ENCODE measurements around the gene SRPX2. TPM values are rescaled to one million over a fixed set of nuclear protein-coding genes. Genes with fewer than 3 reads are reported as not detected.

SRPX2 gene
- polyA plus RNA-seq, 1 of the 3 experiments (the other 2 are of a cell fraction): 14.5 TPM

DNA sequence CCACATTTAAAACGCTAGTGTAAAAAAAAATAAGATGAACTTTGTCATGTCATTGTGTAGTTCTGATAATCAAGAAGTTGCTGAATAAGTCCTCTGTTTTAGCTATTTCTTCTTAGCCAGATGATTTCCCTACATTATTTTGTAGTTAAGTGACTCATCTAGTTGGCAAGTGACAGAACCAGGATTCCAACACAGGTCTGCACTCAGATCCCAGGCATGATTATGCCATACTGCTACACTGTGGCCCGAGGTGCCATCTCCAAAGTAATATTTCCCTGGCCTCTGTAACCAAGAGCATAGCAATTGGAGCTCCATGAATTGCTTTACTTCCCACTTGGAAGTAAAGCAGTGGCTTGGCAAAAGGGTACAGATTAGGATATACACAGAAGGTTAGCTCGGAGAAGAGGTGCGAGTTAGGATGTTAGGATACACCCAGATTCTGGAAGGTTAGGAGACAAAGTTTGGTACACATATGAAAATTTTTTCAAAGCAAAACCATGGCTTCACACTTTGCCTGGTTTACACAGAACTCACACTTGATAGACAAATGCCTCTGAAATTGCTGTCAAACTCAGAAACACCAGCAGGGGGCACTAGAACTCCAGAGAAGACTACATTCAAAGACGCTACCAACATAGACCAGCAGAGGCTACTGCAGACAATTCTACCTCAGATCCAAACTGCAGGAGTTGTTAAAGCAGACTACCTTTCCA lies 41.4 kb downstream of the SRPX2 start:
- Histone ChIP-seq H3K79me2 (ENCODE audit: insufficient read depth) (no peaks in the 10 kb centered on the region), H2AFZ (ENCODE audit: low read depth) (no peak overlapping the region), H3K27ac (ENCODE audit: low read depth in 2 of 2, low read length in 1 of 2) (0 out of 4 replicates have a peak overlapping the region, but pooled peaks of 1 of the 2 experiments have one; percentile 14), H3K36me3 (replicated peaks in 1 of 2; ENCODE audit: control insufficient read depth in 1 of 2, insufficient read depth in 2 of 2, low read length in 1 of 2) (no peaks in the 10 kb centered on the region), H3K9me3 (no peaks in the 10 kb centered on the region), H3K4me3 (ENCODE audit: low read depth in 2 of 2, low read length in 1 of 2) (no peak overlapping the region; a peak in 1 of 4 replicates), H3K9ac (no peak overlapping the region), H3K27me3 (ENCODE audit: insufficient read depth) (peaks cover 3% of the 10 kb centered on the region; the same call in 1 of the 2 replicates), H3K9me2 (no peaks in the 10 kb centered on the region), H3F3A (replicated peaks; ENCODE audit: insufficient read depth) (no peaks in the 10 kb centered on the region), H3K4me1 (ENCODE audit: control insufficient read depth in 1 of 2, insufficient read depth in 2 of 2, low read depth in 1 of 2, low read length in 1 of 2) (no peaks in the 10 kb centered on the region), H3K4me2 (no peak overlapping the region), H4K20me1 (ENCODE audit: insufficient read depth) (no peaks in the 10 kb centered on the region)
- DNase-seq: peak; percentile 65
- TF ChIP-seq, protein P1, sequence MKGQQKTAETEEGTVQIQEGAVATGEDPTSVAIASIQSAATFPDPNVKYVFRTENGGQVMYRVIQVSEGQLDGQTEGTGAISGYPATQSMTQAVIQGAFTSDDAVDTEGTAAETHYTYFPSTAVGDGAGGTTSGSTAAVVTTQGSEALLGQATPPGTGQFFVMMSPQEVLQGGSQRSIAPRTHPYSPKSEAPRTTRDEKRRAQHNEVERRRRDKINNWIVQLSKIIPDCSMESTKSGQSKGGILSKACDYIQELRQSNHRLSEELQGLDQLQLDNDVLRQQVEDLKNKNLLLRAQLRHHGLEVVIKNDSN (IDR thresholded peaks at IDR 0.05; ENCODE audit: borderline replicate concordance, low read depth): no peak
- TF ChIP-seq POLR2AphosphoS5 (IDR thresholded peaks at IDR 0.05; ENCODE audit: low read depth, low read length): no peak
- no peak for TF ChIP-seq MXI1 (IDR thresholded peaks at IDR 0.05; ENCODE audit: low read depth, low read length)
- TF ChIP-seq ELF1 (IDR thresholded peaks at IDR 0.05): no peak
- TF ChIP-seq, protein P2, sequence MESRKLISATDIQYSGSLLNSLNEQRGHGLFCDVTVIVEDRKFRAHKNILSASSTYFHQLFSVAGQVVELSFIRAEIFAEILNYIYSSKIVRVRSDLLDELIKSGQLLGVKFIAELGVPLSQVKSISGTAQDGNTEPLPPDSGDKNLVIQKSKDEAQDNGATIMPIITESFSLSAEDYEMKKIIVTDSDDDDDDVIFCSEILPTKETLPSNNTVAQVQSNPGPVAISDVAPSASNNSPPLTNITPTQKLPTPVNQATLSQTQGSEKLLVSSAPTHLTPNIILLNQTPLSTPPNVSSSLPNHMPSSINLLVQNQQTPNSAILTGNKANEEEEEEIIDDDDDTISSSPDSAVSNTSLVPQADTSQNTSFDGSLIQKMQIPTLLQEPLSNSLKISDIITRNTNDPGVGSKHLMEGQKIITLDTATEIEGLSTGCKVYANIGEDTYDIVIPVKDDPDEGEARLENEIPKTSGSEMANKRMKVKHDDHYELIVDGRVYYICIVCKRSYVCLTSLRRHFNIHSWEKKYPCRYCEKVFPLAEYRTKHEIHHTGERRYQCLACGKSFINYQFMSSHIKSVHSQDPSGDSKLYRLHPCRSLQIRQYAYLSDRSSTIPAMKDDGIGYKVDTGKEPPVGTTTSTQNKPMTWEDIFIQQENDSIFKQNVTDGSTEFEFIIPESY (IDR thresholded peaks at IDR 0.05; ENCODE audit: borderline replicate concordance, low read depth): no peak
- peak; percentile 93 for TF ChIP-seq SMC3 (IDR thresholded peaks at IDR 0.05; ENCODE audit: low read depth, low read length)
- no peak for TF ChIP-seq FOSL2 (IDR thresholded peaks at IDR 0.05; ENCODE audit: borderline replicate concordance, low read depth)
- TF ChIP-seq RFX5 (IDR thresholded peaks at IDR 0.05; ENCODE audit: low read length): 0 out of 2 replicates have a peak, but pooled peaks have one; percentile 33
- no peak for TF ChIP-seq GABPA (IDR thresholded peaks at IDR 0.05; ENCODE audit: low read depth)
- TF ChIP-seq, protein P3, sequence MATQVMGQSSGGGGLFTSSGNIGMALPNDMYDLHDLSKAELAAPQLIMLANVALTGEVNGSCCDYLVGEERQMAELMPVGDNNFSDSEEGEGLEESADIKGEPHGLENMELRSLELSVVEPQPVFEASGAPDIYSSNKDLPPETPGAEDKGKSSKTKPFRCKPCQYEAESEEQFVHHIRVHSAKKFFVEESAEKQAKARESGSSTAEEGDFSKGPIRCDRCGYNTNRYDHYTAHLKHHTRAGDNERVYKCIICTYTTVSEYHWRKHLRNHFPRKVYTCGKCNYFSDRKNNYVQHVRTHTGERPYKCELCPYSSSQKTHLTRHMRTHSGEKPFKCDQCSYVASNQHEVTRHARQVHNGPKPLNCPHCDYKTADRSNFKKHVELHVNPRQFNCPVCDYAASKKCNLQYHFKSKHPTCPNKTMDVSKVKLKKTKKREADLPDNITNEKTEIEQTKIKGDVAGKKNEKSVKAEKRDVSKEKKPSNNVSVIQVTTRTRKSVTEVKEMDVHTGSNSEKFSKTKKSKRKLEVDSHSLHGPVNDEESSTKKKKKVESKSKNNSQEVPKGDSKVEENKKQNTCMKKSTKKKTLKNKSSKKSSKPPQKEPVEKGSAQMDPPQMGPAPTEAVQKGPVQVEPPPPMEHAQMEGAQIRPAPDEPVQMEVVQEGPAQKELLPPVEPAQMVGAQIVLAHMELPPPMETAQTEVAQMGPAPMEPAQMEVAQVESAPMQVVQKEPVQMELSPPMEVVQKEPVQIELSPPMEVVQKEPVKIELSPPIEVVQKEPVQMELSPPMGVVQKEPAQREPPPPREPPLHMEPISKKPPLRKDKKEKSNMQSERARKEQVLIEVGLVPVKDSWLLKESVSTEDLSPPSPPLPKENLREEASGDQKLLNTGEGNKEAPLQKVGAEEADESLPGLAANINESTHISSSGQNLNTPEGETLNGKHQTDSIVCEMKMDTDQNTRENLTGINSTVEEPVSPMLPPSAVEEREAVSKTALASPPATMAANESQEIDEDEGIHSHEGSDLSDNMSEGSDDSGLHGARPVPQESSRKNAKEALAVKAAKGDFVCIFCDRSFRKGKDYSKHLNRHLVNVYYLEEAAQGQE (IDR thresholded peaks at IDR 0.05; ENCODE audit: low read depth, low read length): no peak
- TF ChIP-seq, protein P4, sequence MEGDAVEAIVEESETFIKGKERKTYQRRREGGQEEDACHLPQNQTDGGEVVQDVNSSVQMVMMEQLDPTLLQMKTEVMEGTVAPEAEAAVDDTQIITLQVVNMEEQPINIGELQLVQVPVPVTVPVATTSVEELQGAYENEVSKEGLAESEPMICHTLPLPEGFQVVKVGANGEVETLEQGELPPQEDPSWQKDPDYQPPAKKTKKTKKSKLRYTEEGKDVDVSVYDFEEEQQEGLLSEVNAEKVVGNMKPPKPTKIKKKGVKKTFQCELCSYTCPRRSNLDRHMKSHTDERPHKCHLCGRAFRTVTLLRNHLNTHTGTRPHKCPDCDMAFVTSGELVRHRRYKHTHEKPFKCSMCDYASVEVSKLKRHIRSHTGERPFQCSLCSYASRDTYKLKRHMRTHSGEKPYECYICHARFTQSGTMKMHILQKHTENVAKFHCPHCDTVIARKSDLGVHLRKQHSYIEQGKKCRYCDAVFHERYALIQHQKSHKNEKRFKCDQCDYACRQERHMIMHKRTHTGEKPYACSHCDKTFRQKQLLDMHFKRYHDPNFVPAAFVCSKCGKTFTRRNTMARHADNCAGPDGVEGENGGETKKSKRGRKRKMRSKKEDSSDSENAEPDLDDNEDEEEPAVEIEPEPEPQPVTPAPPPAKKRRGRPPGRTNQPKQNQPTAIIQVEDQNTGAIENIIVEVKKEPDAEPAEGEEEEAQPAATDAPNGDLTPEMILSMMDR (IDR thresholded peaks at IDR 0.05): peak; percentile 91
- no peak for TF ChIP-seq MEF2A (IDR thresholded peaks at IDR 0.05; ENCODE audit: borderline replicate concordance, low read depth)
- TF ChIP-seq, protein P5, sequence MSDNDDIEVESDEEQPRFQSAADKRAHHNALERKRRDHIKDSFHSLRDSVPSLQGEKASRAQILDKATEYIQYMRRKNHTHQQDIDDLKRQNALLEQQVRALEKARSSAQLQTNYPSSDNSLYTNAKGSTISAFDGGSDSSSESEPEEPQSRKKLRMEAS (IDR thresholded peaks at IDR 0.05; ENCODE audit: low read depth): no peak
- TF ChIP-seq, protein P6, sequence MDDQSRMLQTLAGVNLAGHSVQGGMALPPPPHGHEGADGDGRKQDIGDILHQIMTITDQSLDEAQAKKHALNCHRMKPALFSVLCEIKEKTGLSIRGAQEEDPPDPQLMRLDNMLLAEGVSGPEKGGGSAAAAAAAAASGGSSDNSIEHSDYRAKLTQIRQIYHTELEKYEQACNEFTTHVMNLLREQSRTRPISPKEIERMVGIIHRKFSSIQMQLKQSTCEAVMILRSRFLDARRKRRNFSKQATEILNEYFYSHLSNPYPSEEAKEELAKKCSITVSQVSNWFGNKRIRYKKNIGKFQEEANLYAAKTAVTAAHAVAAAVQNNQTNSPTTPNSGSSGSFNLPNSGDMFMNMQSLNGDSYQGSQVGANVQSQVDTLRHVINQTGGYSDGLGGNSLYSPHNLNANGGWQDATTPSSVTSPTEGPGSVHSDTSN (IDR thresholded peaks at IDR 0.05): no peak
- TF ChIP-seq EZH2phosphoT487 (IDR thresholded peaks at IDR 0.05; ENCODE audit: borderline replicate concordance, low read depth): no peak
- peak; percentile 95 for TF ChIP-seq RAD21 (IDR thresholded peaks at IDR 0.05; ENCODE audit: low read length)
- no peak for TF ChIP-seq NFIC (IDR thresholded peaks at IDR 0.05; ENCODE audit: borderline replicate concordance)
- POLR2A ChIA-PET: no interaction called here
- WGBS (ENCODE audit: low lambda C conversion rate): 17% methylated on average over 5 of the region's 5 CpGs
- CTCF ChIA-PET: interaction anchor here (0.6 to 9.7 kb wide), 31 partner anchors 10 to 602 kb away, joined by 3 to 211 read pairs (median 3); partner anchors contain the start of gene SYTL4
